K562 (cell line): ENCODE measurements around the gene INA. TPM values are rescaled to one million over a fixed set of nuclear protein-coding genes. Genes with fewer than 3 reads are reported as not detected.

ENCODE experiments used
- ATAC-seq: fragments of 200-7000 bp; cut with Tn5 transposase; 3 replicates; pipeline ENCODE4 v1.9.1; 2020; ENCODE audit warnings: moderate library complexity
- BruUV-seq: library from RNA; stranded (reverse); fragments of 400-500 nt; replicated peaks from 2 replicates; lab custom pipeline; 2021; lab: Mats Ljungman, UMichigan
- CTCF ChIA-PET: fragments of 300-600 bp; formaldehyde crosslinking; extraction: SDS; loops from one replicate; lab custom pipeline; 2021; ENCODE audit warnings: low intra/inter-chr PET ratio; lab: Yijun Ruan, JAX
- POLR2A ChIA-PET: fragments of 300-600, 350-650 bp; sonication (Branson Sonifier 250); formaldehyde crosslinking; extraction: SDS; loops from one replicate; lab custom pipeline; 2021; ENCODE audit warnings: antibody characterized with exemption, inconsistent platforms; lab: Yijun Ruan, JAX
- DNase-seq, 4 experiments: peaks; one replicate each; pipeline versions ENCODE4 v3.0.0 to v3.0.0-alpha.2; 2011 to 2018; ENCODE audit warnings: low spot score in 3 of 4, mixed read lengths in 3 of 4; ENCODE audit errors: extremely low read depth in 1 of 4
- FAIRE-seq: peaks from 2 replicates; lab custom pipeline; 2011; peaks lifted over from hg19 to GRCh38; lab: Jason Lieb, UNC
- H2AFZ ChIP-seq: 2 replicates; pipeline ENCODE4 v1.6.0; 2011; ENCODE audit warnings: low read depth, low read length, control low read depth, inconsistent platforms
- H3K27ac ChIP-seq: fragments of 200-600 bp; 3 replicates; pipeline ENCODE4 v1.8.0; 2011; ENCODE audit warnings: low read depth, mild to moderate bottlenecking, control low read depth, inconsistent platforms, low read length, moderate library complexity, mixed read lengths; ENCODE audit errors: extremely low read depth
- H3K27me3 ChIP-seq, 2 experiments: fragments of 300-600 bp in 1 of 2; 2 replicates in 1 of 2; 3 replicates in 1 of 2; pipeline versions ENCODE4 v1.6.0 to v1.8.0; 2011; ENCODE audit warnings: inconsistent platforms in 2 of 2, low read length in 2 of 2, mild to moderate bottlenecking in 1 of 2, mixed read lengths in 1 of 2, moderate library complexity in 1 of 2; ENCODE audit not compliant: control insufficient read depth in 2 of 2, insufficient read depth in 2 of 2
- H3K36me3 ChIP-seq: fragments of 300-600 bp; 3 replicates; pipeline ENCODE4 v1.8.0; 2011; ENCODE audit warnings: mild to moderate bottlenecking, low read length, inconsistent platforms; ENCODE audit not compliant: control insufficient read depth, insufficient read depth
- H3K4me1 ChIP-seq, 2 experiments: fragments of 200-600 bp in 1 of 2; replicated peaks in 1 of 2; 2 replicates in 1 of 2; 3 replicates in 1 of 2; pipeline versions ENCODE4 v1.5.1 to v1.8.0; 2011; ENCODE audit warnings: inconsistent platforms in 2 of 2, low read length in 2 of 2, mild to moderate bottlenecking in 1 of 2, mixed read lengths in 1 of 2, moderate library complexity in 1 of 2; ENCODE audit not compliant: control insufficient read depth in 2 of 2, insufficient read depth in 2 of 2
- H3K4me2 ChIP-seq: 2 replicates; pipeline ENCODE4 v1.6.1; 2011; ENCODE audit warnings: low read length, control low read depth, inconsistent platforms, mixed read lengths; ENCODE audit not compliant: insufficient read depth
- H3K4me3 ChIP-seq: fragments of 200-600 bp; sonication (generic), shearing (Covaris generic); 2 replicates; pipeline ENCODE4 v1.5.1; 2016; ENCODE audit warnings: control low read depth, inconsistent platforms
- H3K79me2 ChIP-seq: fragments of 200-600 bp; 3 replicates; pipeline ENCODE4 v1.8.0; 2011; ENCODE audit warnings: low read length, inconsistent platforms; ENCODE audit not compliant: control insufficient read depth, insufficient read depth
- H3K9ac ChIP-seq, 2 experiments: 2 replicates each; pipeline versions ENCODE4 v1.6.0 to v1.6.1; 2011; ENCODE audit warnings: low read depth in 2 of 2, low read length in 2 of 2, control low read depth in 1 of 2, inconsistent platforms in 1 of 2, mild to moderate bottlenecking in 1 of 2, mixed read lengths in 1 of 2; ENCODE audit not compliant: insufficient read depth in 1 of 2
- H3K9me1 ChIP-seq: one replicate; pipeline ENCODE4 v1.6.0; 2011; ENCODE audit warnings: inconsistent platforms, mild to moderate bottlenecking, low read length, moderate library complexity; ENCODE audit not compliant: control insufficient read depth, insufficient read depth
- H3K9me3 ChIP-seq: replicated peaks from 2 replicates; pipeline ENCODE4 v1.5.1; 2011; ENCODE audit warnings: low read depth, low read length, inconsistent platforms; ENCODE audit not compliant: control insufficient read depth, insufficient read depth
- H4K20me1 ChIP-seq: replicated peaks from 2 replicates; pipeline ENCODE4 v1.6.1; 2011; ENCODE audit warnings: low read length, inconsistent platforms, mixed read lengths; ENCODE audit not compliant: control insufficient read depth, insufficient read depth
- CEBPG ChIP-seq, 3 experiments: fragments of 200-800 bp in 1 of 3; sonication (Bioruptor generic) in 1 of 3; sonication (generic) in 1 of 3; formaldehyde crosslinking in 1 of 3; IDR thresholded peaks in 2 of 3; conservative IDR thresholded peaks in 1 of 3; 2 replicates each; pipeline versions ENCODE4 v1.6.1 to v1.8.0; 2016 to 2022; ENCODE audit warnings: missing compliant biosample characterization in 2 of 3, missing genetic modification characterization in 2 of 3, mild to moderate bottlenecking in 1 of 3, missing genetic modification reagents in 1 of 3
- ZNF121 ChIP-seq: sonication (generic); formaldehyde crosslinking; conservative IDR thresholded peaks from 2 replicates; pipeline ENCODE4 v1.8.0; 2022; ENCODE audit warnings: missing genetic modification reagents
- WGBS: fragments of 100-300 bp; shearing (Covaris generic); methylation state at CpG from one replicate; pipeline ENCODE4 v1.1.6; 2016; ENCODE audit warnings: low coverage, mixed read lengths; ENCODE audit not compliant: insufficient coverage; ENCODE audit errors: missing lambda C conversion rate; 5-methylcytosine and 5-hydroxymethylcytosine counted together
- in situ Hi-C: fragments of 300-500 bp; cut with MboI; formaldehyde crosslinking; loops from 4 replicates; pipeline ENCODE4 v1.15.0; 2018; ENCODE audit warnings: inconsistent platforms, mixed read lengths
- intact Hi-C: fragments of 100-400 bp; cut with micrococcal nuclease; formaldehyde crosslinking; loops from 2 replicates; pipeline ENCODE4 v1.14.2; 2022
- polyA plus RNA-seq, 8 experiments: library from polyadenylated mRNA; depleted of rRNA in 4 of 8; stranded (reverse) in 5 of 8; unstranded in 3 of 8; fragments of >200 nt; fragmentation: Nextera tagmentation in 2 of 8; fragmentation: Illumina TruSeq in 1 of 8; extraction: Ambion mirVana in 2 of 8; extraction: Trizol in 1 of 8; gene quantifications; 2 replicates each; pipeline versions ENCODE4 v1.2.1 to v1.2.3, GENCODE V29; 2011 to 2014; ENCODE audit warnings: inconsistent platforms in 1 of 8, missing spikeins in 1 of 8
- total RNA-seq, 7 experiments: library from RNA; depleted of rRNA in 6 of 7; stranded (reverse); fragments of >200 nt in 6 of 7; fragmentation: Illumina TruSeq in 2 of 7; extraction: Trizol in 2 of 7; gene quantifications; 2 replicates each; pipeline versions ENCODE4 v1.2.1 to v1.2.3, GENCODE V29; 2011 to 2021; ENCODE audit warnings: low replicate concordance in 1 of 7
- TF ChIP-seq, protein P1 (sequence below): sonication (generic); formaldehyde crosslinking; IDR thresholded peaks from 2 replicates; pipeline ENCODE4 v1.8.0; 2022; ENCODE audit warnings: mild to moderate bottlenecking, low read depth, missing genetic modification reagents

INA gene
- total and polyA plus RNA-seq, 9 of the 15 experiments (the other 6 are each of a cell fraction or from before 2014, with no cell fraction given), result not detected

- Histone ChIP-seq H3K4me2 (no peak overlapping the region), H3K27ac (no peak overlapping the region), H3K9me1 (no peaks in the 10 kb centered on the region), H3K9ac (no peak overlapping the region), H3K36me3 (no peaks in the 10 kb centered on the region), H3K79me2 (no peaks in the 10 kb centered on the region), H3K27me3 (no peaks in the 10 kb centered on the region), H4K20me1 (no peaks in the 10 kb centered on the region), H3K9me3 (no peaks in the 10 kb centered on the region), H2AFZ (no peak overlapping the region), H3K4me1 (no peaks in the 10 kb centered on the region; a peak in 1 of 5 replicates), H3K4me3 (no peak overlapping the region)
- ChIA-PET POLR2A (interaction anchor here (0.6 kb wide), 1 partner anchor 20 kb away, joined by 3 read pairs; no protein-coding TSS in a partner anchor), CTCF (no interaction called here)
- FAIRE-seq (no peak), ATAC-seq (no peak), DNase-seq (no peak)
- intact Hi-C loops (no loop called here), in situ Hi-C loops (no loop called here)
- BruUV-seq, result no TSS peak
- WGBS, result 38% methylated on average over 2 of the region's 2 CpGs
- peak; percentile 28; the same call in 1 of the 2 replicates for TF ChIP-seq ZNF121 (CRISPR knock-in tag)
- no peak for TF ChIP-seq CEBPG (CRISPR knock-in tag; IDR thresholded peaks at IDR 0.05)
- TF ChIP-seq CEBPG (tag; conservative IDR thresholded peaks at IDR 0.05 in 1 of 2, IDR thresholded peaks at IDR 0.05 in 1 of 2), result 0 out of 4 replicates have a peak, but pooled peaks of 1 of the 2 experiments have one; percentile 6
- TF ChIP-seq, protein P1, sequence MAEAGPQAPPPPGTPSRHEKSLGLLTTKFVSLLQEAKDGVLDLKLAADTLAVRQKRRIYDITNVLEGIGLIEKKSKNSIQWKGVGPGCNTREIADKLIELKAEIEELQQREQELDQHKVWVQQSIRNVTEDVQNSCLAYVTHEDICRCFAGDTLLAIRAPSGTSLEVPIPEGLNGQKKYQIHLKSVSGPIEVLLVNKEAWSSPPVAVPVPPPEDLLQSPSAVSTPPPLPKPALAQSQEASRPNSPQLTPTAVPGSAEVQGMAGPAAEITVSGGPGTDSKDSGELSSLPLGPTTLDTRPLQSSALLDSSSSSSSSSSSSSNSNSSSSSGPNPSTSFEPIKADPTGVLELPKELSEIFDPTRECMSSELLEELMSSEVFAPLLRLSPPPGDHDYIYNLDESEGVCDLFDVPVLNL (CRISPR knock-in tag), result no peak
These were observed 41.2 kb upstream of the INA start for GRCh38 chr10:103235775-103236174.
